Bronchial epithelial cell (primary cell): ENCODE data around the gene KCTD14. TPM values are rescaled to one million over a fixed set of nuclear protein-coding genes. Genes with fewer than 3 reads are reported as not detected.

Experiments used
- DNase-seq: peaks from one replicate; pipeline ENCODE4 v3.0.0-alpha.2; 2010; ENCODE audit warnings: low read depth
- FAIRE-seq: peaks from 2 replicates; lab custom pipeline; 2011; peaks lifted over from hg19 to GRCh38; lab: Jason Lieb, UNC
- H3K27me3 ChIP-seq: 2 replicates; pipeline ENCODE4 v1.5.1; 2011; ENCODE audit warnings: low read length; ENCODE audit not compliant: control insufficient read depth, insufficient read depth
- H3K36me3 ChIP-seq: 2 replicates; pipeline ENCODE4 v1.5.1; 2011; ENCODE audit warnings: low read length; ENCODE audit not compliant: control insufficient read depth, insufficient read depth
- H3K4me3 ChIP-seq: 2 replicates; pipeline ENCODE4 v1.5.1; 2011; ENCODE audit warnings: mild to moderate bottlenecking, low read depth, low read length, control low read depth
- total RNA-seq: library from RNA; depleted of rRNA; stranded (reverse); fragments of >200 nt; gene quantifications from 2 replicates; pipeline ENCODE4 v1.2.1, GENCODE V29; 2014
- TF ChIP-seq, protein P1 (sequence below): IDR thresholded peaks from 2 replicates; pipeline ENCODE4 v1.5.1; 2011; ENCODE audit warnings: mild to moderate bottlenecking, moderate library complexity, low read length, control low read depth, inconsistent platforms; ENCODE audit not compliant: insufficient read depth, severe bottlenecking

KCTD14 gene
- total RNA-seq, 1 donor from 2014 or later: 1.3 TPM

DNA sequence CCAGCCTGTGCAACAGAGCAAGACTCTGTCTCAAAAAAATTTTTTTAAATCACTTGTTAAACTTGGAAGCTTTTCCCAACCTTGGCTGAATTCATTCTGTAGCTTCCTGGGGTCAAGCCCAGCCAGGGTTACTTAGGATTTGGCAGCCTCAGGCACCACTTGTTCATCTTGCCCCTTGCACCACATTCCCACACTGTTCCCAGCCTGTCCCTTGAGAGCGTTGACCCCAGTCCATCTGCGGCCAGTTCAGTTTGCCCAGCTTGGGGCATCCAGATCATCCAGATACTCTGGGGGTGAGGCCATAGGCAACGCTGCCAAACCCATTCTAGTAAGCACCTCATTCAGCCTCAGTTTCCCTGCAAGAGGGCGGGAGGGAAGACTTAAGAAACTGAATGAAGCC, 31.9 kb upstream of the KCTD14 start:
- no peak for FAIRE-seq
- H3K27me3 ChIP-seq: no peaks in the 10 kb centered on the region
- H3K36me3 ChIP-seq: no peaks in the 10 kb centered on the region
- no peak for DNase-seq
- TF ChIP-seq, protein P1, sequence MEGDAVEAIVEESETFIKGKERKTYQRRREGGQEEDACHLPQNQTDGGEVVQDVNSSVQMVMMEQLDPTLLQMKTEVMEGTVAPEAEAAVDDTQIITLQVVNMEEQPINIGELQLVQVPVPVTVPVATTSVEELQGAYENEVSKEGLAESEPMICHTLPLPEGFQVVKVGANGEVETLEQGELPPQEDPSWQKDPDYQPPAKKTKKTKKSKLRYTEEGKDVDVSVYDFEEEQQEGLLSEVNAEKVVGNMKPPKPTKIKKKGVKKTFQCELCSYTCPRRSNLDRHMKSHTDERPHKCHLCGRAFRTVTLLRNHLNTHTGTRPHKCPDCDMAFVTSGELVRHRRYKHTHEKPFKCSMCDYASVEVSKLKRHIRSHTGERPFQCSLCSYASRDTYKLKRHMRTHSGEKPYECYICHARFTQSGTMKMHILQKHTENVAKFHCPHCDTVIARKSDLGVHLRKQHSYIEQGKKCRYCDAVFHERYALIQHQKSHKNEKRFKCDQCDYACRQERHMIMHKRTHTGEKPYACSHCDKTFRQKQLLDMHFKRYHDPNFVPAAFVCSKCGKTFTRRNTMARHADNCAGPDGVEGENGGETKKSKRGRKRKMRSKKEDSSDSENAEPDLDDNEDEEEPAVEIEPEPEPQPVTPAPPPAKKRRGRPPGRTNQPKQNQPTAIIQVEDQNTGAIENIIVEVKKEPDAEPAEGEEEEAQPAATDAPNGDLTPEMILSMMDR: no peak
- H3K4me3 ChIP-seq: no peak overlapping the region

DNA sequence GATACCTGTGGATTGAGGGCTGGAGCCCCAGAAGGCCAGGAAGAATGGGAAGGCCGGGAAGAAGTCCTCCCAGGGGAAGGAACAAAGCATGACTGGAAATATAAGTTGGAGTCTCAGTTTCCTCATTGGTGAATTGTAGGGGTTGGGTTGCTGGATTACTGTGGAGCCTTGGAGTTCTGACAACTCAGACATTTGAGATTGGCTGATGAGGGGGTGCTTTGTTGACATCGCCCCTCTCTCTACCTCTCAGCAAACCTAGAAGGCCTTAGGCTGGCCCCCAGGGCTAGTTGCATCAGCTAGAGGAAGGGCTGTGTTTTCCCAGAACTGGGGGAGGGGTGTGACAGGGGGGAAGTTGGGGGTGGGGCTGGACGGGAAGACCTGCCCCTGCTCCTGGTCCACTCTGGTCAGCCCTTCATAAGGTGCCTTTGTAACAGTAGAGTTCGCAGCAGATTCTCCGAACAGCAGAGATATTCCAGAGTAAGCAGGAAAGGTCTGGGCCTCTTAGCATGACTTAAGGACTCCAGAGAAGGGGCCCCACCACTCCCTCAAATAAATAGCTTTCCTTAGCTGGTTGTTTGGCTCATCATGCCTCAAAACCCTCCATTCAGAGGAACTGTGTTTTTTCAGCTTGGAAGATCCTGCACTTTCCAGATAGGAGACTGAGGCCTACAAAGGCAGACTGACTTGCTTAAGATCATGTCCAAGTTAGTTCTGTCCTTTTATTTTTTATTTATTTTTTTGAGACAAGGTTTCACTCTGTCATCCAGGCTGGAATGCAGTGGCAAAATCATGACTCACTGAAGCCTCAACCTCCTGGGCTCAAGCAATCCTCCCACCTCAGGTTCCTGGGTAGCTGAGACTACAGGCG, 28.1 kb upstream of the KCTD14 start:
- no peak overlapping the region for H3K4me3 ChIP-seq
- H3K27me3 ChIP-seq: no peaks in the 10 kb centered on the region
- FAIRE-seq (no peak), DNase-seq (peak; percentile 85)
- TF ChIP-seq, protein P1: no peak
- H3K36me3 ChIP-seq: no peaks in the 10 kb centered on the region

DNA sequence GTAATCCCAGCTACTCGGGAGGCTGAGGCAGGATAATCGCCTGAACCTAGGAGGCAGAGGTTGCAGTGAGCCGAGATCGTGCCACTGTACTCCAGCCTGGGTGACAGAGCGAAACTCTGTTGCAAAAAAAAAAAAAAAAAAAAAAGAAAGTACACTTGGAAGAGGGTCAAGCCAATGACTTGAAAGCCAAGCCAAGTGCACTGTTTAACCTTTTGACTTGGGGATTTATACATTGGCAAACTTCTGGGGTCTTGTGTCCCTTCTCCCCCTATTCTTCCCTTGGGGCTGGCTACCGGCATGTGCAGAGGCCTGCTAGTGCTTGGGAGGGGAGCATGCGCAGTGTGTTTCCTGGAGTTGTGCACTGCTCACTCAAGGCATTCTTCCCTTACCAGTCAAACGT, 26.3 kb upstream of the KCTD14 start:
- DNase-seq (no peak), FAIRE-seq (no peak)
- Histone ChIP-seq H3K36me3 (no peaks in the 10 kb centered on the region), H3K27me3 (no peaks in the 10 kb centered on the region), H3K4me3 (no peak overlapping the region)
- TF ChIP-seq, protein P1: no peak

DNA sequence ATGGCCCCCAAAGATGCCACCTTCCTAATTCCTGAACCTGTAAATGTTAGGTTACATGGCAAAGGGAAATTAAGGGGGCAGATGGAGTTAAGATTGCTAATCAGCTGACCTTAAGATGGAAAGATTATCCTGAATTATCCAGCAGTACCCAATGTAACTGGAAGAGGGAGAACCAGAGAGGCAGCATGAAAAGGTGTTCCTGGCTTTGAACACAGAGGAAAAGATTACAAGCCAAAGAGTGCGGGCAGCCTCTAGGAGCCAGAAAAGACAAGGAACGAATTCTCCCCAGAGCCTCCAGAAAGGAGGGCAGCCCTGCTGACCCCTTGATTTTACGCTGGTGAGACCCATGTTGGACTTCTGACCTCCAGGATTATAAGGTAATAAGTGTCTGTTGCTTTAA, 25.5 kb upstream of the KCTD14 start:
- no peak for FAIRE-seq

DNA sequence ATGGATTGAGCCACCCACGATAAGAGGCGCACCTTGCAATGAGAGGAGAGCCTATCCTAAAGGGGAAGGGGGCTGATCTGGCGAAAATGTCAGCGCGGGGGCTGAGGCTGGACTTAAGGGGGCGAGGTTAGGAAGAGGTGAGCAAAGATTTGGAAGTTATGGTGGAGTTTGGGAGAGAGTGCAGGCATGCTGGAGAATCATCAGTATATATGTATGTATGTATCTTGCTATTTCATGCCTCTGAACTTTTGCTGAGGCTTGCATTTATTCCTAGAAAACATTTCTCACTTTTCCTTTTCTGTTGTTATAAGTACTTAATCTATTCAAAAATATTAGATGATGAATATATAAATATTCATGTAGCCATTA, 23.4 kb upstream of the KCTD14 start:
- TF ChIP-seq, protein P1: no peak
- H3K27me3 ChIP-seq: no peaks in the 10 kb centered on the region
- no peaks in the 10 kb centered on the region for H3K36me3 ChIP-seq
- no peak for DNase-seq
- no peak overlapping the region for H3K4me3 ChIP-seq
- FAIRE-seq: no peak

More for the DNA sequence above, 25.5 kb upstream of the KCTD14 start:
- H3K4me3 ChIP-seq: no peak overlapping the region
- no peaks in the 10 kb centered on the region for H3K27me3 ChIP-seq
- TF ChIP-seq, protein P1: no peak
- no peak for DNase-seq
- H3K36me3 ChIP-seq: no peaks in the 10 kb centered on the region
